Neural cell (in vitro differentiated cells): ENCODE measurements around the gene PIM3. TPM values are rescaled to one million over a fixed set of nuclear protein-coding genes. Genes with fewer than 3 reads are reported as not detected.
"Not testable (repeated sequence)": the region's sequence is repeated elsewhere in the genome, so short reads cannot be mapped to it uniquely, and the experiment has no call there.

ENCODE experiments used
- H2AFZ ChIP-seq: fragments of 200-600, 300-800 bp; sonication (generic), shearing (Covaris generic); 2 replicates; pipeline ENCODE4 v1.6.0; 2014; ENCODE audit warnings: low read depth, mild to moderate bottlenecking, antibody characterized with exemption, low read length, moderate library complexity
- H3F3A ChIP-seq: fragments of 200-600 bp; shearing (Covaris generic); 2 replicates; pipeline ENCODE4 v1.6.1; 2016; ENCODE audit warnings: mild to moderate bottlenecking, moderate library complexity, mixed read lengths, antibody characterized with exemption, low read length; ENCODE audit not compliant: insufficient read depth, poor library complexity, severe bottlenecking
- H3K27ac ChIP-seq: fragments of 200-600, 300-800 bp; sonication (generic), shearing (Covaris generic); 2 replicates; pipeline ENCODE4 v1.5.1; 2014; ENCODE audit warnings: mild to moderate bottlenecking, low read length, moderate library complexity
- H3K27me3 ChIP-seq: fragments of 300-800, 200-600 bp; sonication (generic), shearing (Covaris generic); 2 replicates; pipeline ENCODE4 v1.6.0; 2014; ENCODE audit warnings: mild to moderate bottlenecking, low read depth, low read length, moderate library complexity; ENCODE audit not compliant: insufficient read depth
- H3K36me3 ChIP-seq: fragments of 300-800, 200-600 bp; sonication (generic), shearing (Covaris generic); 2 replicates; pipeline ENCODE4 v1.5.1; 2014; ENCODE audit warnings: mild to moderate bottlenecking, antibody characterized with exemption, low read length, moderate library complexity; ENCODE audit not compliant: insufficient read depth
- H3K4me2 ChIP-seq: fragments of 300-800, 200-600 bp; sonication (generic), shearing (Covaris generic); 2 replicates; pipeline ENCODE4 v1.6.0; 2014; ENCODE audit warnings: mild to moderate bottlenecking, low read length
- H3K4me3 ChIP-seq: fragments of 300-800, 200-600 bp; sonication (generic), shearing (Covaris generic); 2 replicates; pipeline ENCODE4 v1.5.1; 2014; ENCODE audit warnings: mild to moderate bottlenecking, low read length, moderate library complexity
- H3K79me2 ChIP-seq: fragments of 200-600 bp; shearing (Covaris generic); replicated peaks from 2 replicates; pipeline ENCODE4 v1.6.0; 2014; ENCODE audit warnings: mild to moderate bottlenecking, low read length, moderate library complexity; ENCODE audit not compliant: insufficient read depth
- H3K9ac ChIP-seq: fragments of 300-800, 200-600 bp; sonication (generic), shearing (Covaris generic); 2 replicates; pipeline ENCODE4 v1.6.1; 2016; ENCODE audit warnings: mild to moderate bottlenecking, low read length, mixed read lengths
- H3K9me2 ChIP-seq: fragments of 200-600 bp; shearing (Covaris generic); 2 replicates; pipeline ENCODE4 v1.6.1; 2016; ENCODE audit warnings: mild to moderate bottlenecking, low read length, mixed read lengths; ENCODE audit not compliant: insufficient read depth
- H3K9me3 ChIP-seq: fragments of 200-600, 300-800 bp; sonication (generic), shearing (Covaris generic); 2 replicates; pipeline ENCODE4 v1.6.1; 2016; ENCODE audit warnings: mild to moderate bottlenecking, mixed run types, low read length, moderate library complexity, mixed read lengths
- H4K20me1 ChIP-seq: fragments of 200-600 bp; shearing (Covaris generic); 2 replicates; pipeline ENCODE4 v1.6.1; 2016; ENCODE audit warnings: mild to moderate bottlenecking, mixed run types; ENCODE audit not compliant: insufficient read depth
- EP300 ChIP-seq: fragments of 450-650 bp; conservative IDR thresholded peaks from 2 replicates; pipeline ENCODE4 v1.6.1; 2014; ENCODE audit warnings: antibody characterized with exemption, mild to moderate bottlenecking, moderate library complexity; ENCODE audit not compliant: poor library complexity, severe bottlenecking
- EZH2 ChIP-seq: fragments of 200-600, 300-800 bp; shearing (Covaris generic), sonication (generic); IDR thresholded peaks from 2 replicates; pipeline ENCODE4 v1.6.1; 2014; ENCODE audit warnings: antibody characterized with exemption, low read length, borderline replicate concordance, mild to moderate bottlenecking; ENCODE audit not compliant: insufficient read depth, poor library complexity, severe bottlenecking
- MXI1 ChIP-seq: fragments of 450-650 bp; conservative IDR thresholded peaks from 2 replicates; pipeline ENCODE4 v1.6.1; 2014; ENCODE audit warnings: antibody characterized with exemption, mild to moderate bottlenecking; ENCODE audit not compliant: poor library complexity, severe bottlenecking
- POLR2AphosphoS5 ChIP-seq: IDR thresholded peaks from 2 replicates; pipeline ENCODE4 v1.6.1; 2012
- RAD21 ChIP-seq: fragments of 450-650 bp; conservative IDR thresholded peaks from 2 replicates; pipeline ENCODE4 v1.6.1; 2014; ENCODE audit warnings: antibody characterized with exemption, mild to moderate bottlenecking, moderate library complexity
- REST ChIP-seq: IDR thresholded peaks from 2 replicates; pipeline ENCODE4 v1.6.1; 2012; ENCODE audit warnings: borderline replicate concordance
- SMC3 ChIP-seq: fragments of 450-650 bp; conservative IDR thresholded peaks from 2 replicates; pipeline ENCODE4 v1.6.1; 2014; ENCODE audit warnings: antibody characterized with exemption, mild to moderate bottlenecking, moderate library complexity; ENCODE audit not compliant: poor library complexity
- TAF1 ChIP-seq: IDR thresholded peaks from 2 replicates; pipeline ENCODE4 v1.6.1; 2012; ENCODE audit warnings: low read depth
- polyA plus RNA-seq: library from polyadenylated mRNA; depleted of rRNA; stranded (reverse); fragments of >200 nt; gene quantifications from 2 replicates; pipeline ENCODE4 v1.2.3, GENCODE V29; 2014
- TF ChIP-seq, protein P1 (sequence below): fragments of 450-650 bp; IDR thresholded peaks from 2 replicates; pipeline ENCODE4 v1.5.1; 2014; ENCODE audit warnings: antibody characterized with exemption, mild to moderate bottlenecking, moderate library complexity; ENCODE audit not compliant: poor library complexity, severe bottlenecking

Gene PIM3
- polyA plus RNA-seq, 1 donor from 2014 or later = 28.7 TPM

GRCh38 chr22:49943771-49944398 lies 16.7 kb upstream of the PIM3 start:
- no peaks in the 10 kb centered on the region for H4K20me1 ChIP-seq
- no peak overlapping the region for H3K4me2 ChIP-seq
- no peak overlapping the region for H3K4me3 ChIP-seq
- no peak overlapping the region for H3K9ac ChIP-seq
- H3K79me2 ChIP-seq = no peaks in the 10 kb centered on the region
- H3K27me3 ChIP-seq = no peaks in the 10 kb centered on the region
- H3F3A ChIP-seq = no peaks in the 10 kb centered on the region
- no peak overlapping the region for H2AFZ ChIP-seq
- no peak overlapping the region for H3K27ac ChIP-seq
- no peaks in the 10 kb centered on the region for H3K36me3 ChIP-seq
- no peaks in the 10 kb centered on the region for H3K9me2 ChIP-seq
- no peaks in the 10 kb centered on the region for H3K9me3 ChIP-seq
- no peak for TF ChIP-seq EP300
- TF ChIP-seq RAD21 = no peak
- no peak for TF ChIP-seq MXI1
- no peak for TF ChIP-seq TAF1
- TF ChIP-seq, protein P1, sequence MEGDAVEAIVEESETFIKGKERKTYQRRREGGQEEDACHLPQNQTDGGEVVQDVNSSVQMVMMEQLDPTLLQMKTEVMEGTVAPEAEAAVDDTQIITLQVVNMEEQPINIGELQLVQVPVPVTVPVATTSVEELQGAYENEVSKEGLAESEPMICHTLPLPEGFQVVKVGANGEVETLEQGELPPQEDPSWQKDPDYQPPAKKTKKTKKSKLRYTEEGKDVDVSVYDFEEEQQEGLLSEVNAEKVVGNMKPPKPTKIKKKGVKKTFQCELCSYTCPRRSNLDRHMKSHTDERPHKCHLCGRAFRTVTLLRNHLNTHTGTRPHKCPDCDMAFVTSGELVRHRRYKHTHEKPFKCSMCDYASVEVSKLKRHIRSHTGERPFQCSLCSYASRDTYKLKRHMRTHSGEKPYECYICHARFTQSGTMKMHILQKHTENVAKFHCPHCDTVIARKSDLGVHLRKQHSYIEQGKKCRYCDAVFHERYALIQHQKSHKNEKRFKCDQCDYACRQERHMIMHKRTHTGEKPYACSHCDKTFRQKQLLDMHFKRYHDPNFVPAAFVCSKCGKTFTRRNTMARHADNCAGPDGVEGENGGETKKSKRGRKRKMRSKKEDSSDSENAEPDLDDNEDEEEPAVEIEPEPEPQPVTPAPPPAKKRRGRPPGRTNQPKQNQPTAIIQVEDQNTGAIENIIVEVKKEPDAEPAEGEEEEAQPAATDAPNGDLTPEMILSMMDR = no peak
- TF ChIP-seq SMC3 = no peak
- TF ChIP-seq POLR2AphosphoS5 = no peak
- no peak for TF ChIP-seq EZH2
- no peak for TF ChIP-seq REST

DNA sequence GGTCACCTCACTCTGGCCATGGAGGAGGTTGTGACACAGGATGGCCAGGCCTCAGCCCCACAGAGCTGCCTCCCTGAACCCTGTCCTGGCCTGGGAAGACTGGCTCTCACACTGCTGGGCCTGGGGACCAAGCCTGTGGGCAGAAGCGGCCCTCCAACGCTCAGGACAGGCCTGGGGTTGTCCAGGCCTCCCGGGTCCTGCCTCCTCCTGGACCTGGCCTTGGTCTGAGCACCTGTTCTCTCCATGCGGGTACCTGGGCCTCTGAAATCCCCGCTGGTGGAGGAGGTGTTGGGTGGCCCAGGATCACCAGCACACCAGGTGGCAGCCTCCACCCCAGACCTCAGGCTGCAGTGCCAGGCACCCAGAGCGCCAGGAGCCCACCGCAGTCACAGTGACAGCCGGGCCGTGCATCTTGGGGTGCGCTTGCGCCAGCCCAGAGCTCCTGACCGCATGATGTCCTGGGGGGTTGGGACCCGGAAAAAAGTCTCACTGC lies 16.1 kb upstream of the PIM3 start:
- TF ChIP-seq SMC3 = no peak
- TF ChIP-seq, protein P1 = no peak
- no peak for TF ChIP-seq RAD21
- TF ChIP-seq TAF1 = no peak
- no peak for TF ChIP-seq MXI1
- no peak for TF ChIP-seq EP300
- H3K27ac ChIP-seq = no peak overlapping the region
- H3K4me2 ChIP-seq = no peak overlapping the region
- no peaks in the 10 kb centered on the region for H3F3A ChIP-seq
- H2AFZ ChIP-seq = no peak overlapping the region
- H3K4me3 ChIP-seq = no peak overlapping the region
- no peak overlapping the region for H3K9ac ChIP-seq
- H3K27me3 ChIP-seq = no peaks in the 10 kb centered on the region
- H3K9me3 ChIP-seq = no peaks in the 10 kb centered on the region
- H4K20me1 ChIP-seq = no peaks in the 10 kb centered on the region
- H3K36me3 ChIP-seq = no peaks in the 10 kb centered on the region
- H3K79me2 ChIP-seq = no peaks in the 10 kb centered on the region
- H3K9me2 ChIP-seq = no peaks in the 10 kb centered on the region

GRCh38 chr22:49945042-49945794 lies 15.4 kb upstream of the PIM3 start:
- H3F3A ChIP-seq, H3K4me3 ChIP-seq, H3K36me3 ChIP-seq, H3K9ac ChIP-seq, H4K20me1 ChIP-seq, H3K79me2 ChIP-seq, H3K9me3 ChIP-seq, H3K4me2 ChIP-seq, H3K27me3 ChIP-seq, H3K9me2 ChIP-seq, H3K27ac ChIP-seq, H2AFZ ChIP-seq: not testable (repeated sequence)
